Pulmonary artery endothelial cell (primary cell): ENCODE results near the gene PAX5. TPM values are rescaled to one million over a fixed set of nuclear protein-coding genes. Genes with fewer than 3 reads are reported as not detected.

Experiments
- total RNA-seq: library from RNA; depleted of rRNA; stranded (reverse); fragments of >200 nt; gene quantifications from 2 replicates; pipeline ENCODE4 v1.2.3, GENCODE V29; 2014

PAX5 gene
- total RNA-seq, 1 donor from 2014 or later, result not detected

Other genes starting within 250 kb of the PAX5 start
- 13.6 and 13.8 TPM in 2 replicates for gene ZCCHC7, start 86.3 kb upstream of the PAX5 start, total RNA-seq